Ishikawa (cell line): ENCODE results near the gene DSG1.

ENCODE experiments used
- CREB1 ChIP-seq: IDR thresholded peaks from 2 replicates; pipeline ENCODE4 v1.6.1; 2012; ENCODE audit warnings: low read depth
- EP300 ChIP-seq: IDR thresholded peaks from 2 replicates; pipeline ENCODE4 v1.6.1; 2012; ENCODE audit warnings: borderline replicate concordance
- FOXM1 ChIP-seq: IDR thresholded peaks from 2 replicates; pipeline ENCODE4 v1.6.1; 2012; ENCODE audit warnings: low read depth, borderline replicate concordance
- NFIC ChIP-seq: IDR thresholded peaks from 2 replicates; pipeline ENCODE4 v1.6.1; 2012
- RAD21 ChIP-seq: IDR thresholded peaks from 2 replicates; pipeline ENCODE4 v1.6.1; 2012; ENCODE audit warnings: low read depth
- REST ChIP-seq: IDR thresholded peaks from 2 replicates; pipeline ENCODE4 v1.6.1; 2012; ENCODE audit warnings: low read depth, mild to moderate bottlenecking
- TAF1 ChIP-seq: IDR thresholded peaks from 2 replicates; pipeline ENCODE4 v1.6.1; 2012; ENCODE audit warnings: low read depth, mild to moderate bottlenecking
- TCF12 ChIP-seq: IDR thresholded peaks from 2 replicates; pipeline ENCODE4 v1.6.1; 2012; ENCODE audit warnings: low read depth
- YY1 ChIP-seq: IDR thresholded peaks from 2 replicates; pipeline ENCODE4 v1.6.1; 2012; ENCODE audit warnings: low read depth

DNA sequence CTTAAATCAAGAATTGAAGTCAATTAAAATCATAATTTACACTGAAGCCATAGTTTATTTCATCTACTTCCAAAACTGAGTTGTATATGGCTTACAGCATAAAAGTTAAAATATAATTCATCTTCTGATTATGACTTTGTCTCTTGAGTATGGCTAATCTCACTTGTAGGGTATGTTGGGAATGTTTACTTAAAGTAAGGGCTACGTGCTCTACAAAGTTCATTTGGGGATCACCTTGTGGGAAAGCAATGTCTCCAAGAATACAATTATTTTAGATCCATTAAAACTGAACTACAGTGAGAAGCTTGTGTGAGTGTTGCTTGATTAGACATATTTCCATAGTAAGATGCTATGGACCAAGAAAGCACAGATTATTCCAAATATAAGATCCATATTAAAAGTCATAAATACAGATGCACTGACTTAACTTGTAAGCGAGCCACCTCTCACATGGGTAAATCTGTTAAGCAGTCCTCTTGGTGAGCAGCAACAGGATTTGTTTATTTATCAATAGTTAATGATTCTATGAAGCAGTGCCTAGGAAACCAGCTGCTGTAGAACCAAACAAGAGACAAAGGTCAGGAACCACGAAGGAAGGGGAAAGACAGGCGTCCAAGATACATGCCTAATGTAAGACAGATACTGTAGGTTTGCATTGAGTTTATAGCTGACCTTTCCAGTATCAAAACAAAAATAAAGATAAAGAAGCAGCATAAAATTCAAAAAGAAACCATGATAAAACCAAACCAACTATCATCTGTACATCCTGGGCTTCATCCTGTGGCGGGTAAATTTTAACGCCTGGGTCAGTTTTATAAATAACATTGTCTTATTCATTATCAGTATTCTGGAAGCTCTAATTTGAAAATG lies 83.4 kb downstream of the DSG1 start:
- TF ChIP-seq EP300 (no peak), YY1 (no peak), REST (no peak), NFIC (no peak), TCF12 (no peak), RAD21 (no peak), CREB1 (no peak), TAF1 (no peak), FOXM1 (no peak)
